HG02938 (cell line): ENCODE results near the gene SERPINB13.
"Not testable (repeated sequence)": the region's sequence is repeated elsewhere in the genome, so short reads cannot be mapped to it uniquely, and the experiment has no call there.

Experiments
- ATAC-seq: cut with Tn5 transposase; IDR thresholded peaks from one replicate; pipeline ENCODE4 v1.9.1; 2021; ENCODE audit warnings: mild to moderate bottlenecking, moderate library complexity; ENCODE audit not compliant: unreplicated experiment

Gene SERPINB13

DNA sequence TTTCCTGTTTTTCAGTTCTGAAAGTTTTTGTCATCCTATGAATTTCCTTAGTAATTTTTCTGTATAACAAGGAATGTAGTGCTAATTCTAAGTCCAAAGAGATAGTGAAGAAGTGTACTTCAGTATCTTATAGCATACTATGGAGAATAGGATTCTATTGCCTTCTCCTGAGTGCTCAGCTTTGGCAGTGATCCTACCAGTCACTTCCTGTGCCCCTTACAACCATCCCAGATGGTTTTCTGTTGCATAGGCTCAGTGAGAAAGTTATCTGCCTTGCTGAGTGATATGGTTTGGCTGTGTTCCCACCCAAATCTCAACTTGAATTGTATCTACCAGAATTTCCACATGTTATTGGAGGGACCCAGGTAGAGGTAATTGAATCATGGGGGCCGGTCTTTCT, 57.6 kb downstream of the SERPINB13 start:
- not testable (repeated sequence) for ATAC-seq

DNA sequence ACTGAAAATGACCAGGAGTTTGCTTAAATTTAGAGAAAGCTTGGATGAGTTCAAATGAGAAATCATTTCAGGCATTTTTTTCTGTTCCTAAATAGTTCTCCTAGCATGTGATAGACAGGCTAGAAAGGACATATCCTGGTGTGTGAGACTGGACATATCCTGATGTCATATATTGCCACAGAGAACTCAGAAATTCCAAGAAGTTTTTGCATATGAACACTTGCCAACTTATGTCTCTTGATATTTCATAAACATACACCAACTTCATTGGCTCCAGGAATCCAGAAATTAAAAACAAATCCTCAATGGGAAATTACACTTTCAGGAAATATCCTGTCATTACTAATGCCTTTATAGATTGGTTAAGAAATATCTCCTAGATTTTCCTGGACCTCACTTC, 59.8 kb downstream of the SERPINB13 start:
- no peak for ATAC-seq

DNA sequence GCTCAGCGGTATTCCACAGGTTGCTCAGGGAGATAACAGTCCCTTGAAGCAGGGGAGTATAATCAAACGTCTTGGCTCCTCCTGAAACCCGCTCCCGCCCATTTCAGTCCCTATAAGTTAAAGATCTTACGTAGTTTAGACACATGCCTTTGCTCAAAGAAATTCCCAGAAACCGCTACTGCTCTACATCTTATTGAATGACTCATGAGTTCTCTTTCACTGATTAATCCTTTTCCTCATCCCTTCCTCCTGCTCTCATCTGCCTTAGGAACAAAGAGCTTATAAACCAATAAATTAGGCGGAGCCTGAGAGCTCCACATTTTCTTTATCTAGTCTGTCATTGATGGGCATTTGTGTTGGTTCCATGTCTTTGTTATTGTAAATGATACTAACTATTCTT, 61.1 kb downstream of the SERPINB13 start:
- ATAC-seq: no peak
